H9 (cell line): ENCODE measurements around the gene TMC6. TPM values are rescaled to one million over a fixed set of nuclear protein-coding genes. Genes with fewer than 3 reads are reported as not detected.

ENCODE experiments used
- DNase-seq: peaks from one replicate; pipeline ENCODE4 v3.0.0-alpha.2; 2017
- H2AFZ ChIP-seq: one replicate; pipeline ENCODE4 v1.6.1; 2013; ENCODE audit warnings: mild to moderate bottlenecking, low read length, control low read depth, moderate library complexity
- H2AK5ac ChIP-seq: 2 replicates; pipeline ENCODE4 v1.6.1; 2013; ENCODE audit warnings: low read length, control low read depth, mixed read lengths; ENCODE audit not compliant: insufficient read length
- H2BK120ac ChIP-seq: one replicate; pipeline ENCODE4 v1.6.1; 2013; ENCODE audit warnings: low read depth, mild to moderate bottlenecking, low read length, control low read depth, inconsistent platforms; ENCODE audit not compliant: poor library complexity, severe bottlenecking
- H2BK12ac ChIP-seq: 2 replicates; pipeline ENCODE4 v1.6.1; 2013; ENCODE audit warnings: low read length, control low read depth, mixed read lengths, low read depth; ENCODE audit not compliant: insufficient read length
- H2BK15ac ChIP-seq: 2 replicates; pipeline ENCODE4 v1.6.1; 2013; ENCODE audit warnings: low read depth, low read length, control low read depth
- H2BK20ac ChIP-seq: one replicate; pipeline ENCODE4 v1.6.1; 2013; ENCODE audit warnings: low read depth, mild to moderate bottlenecking, low read length, control low read depth, inconsistent platforms; ENCODE audit not compliant: poor library complexity, severe bottlenecking
- H2BK5ac ChIP-seq: 2 replicates; pipeline ENCODE4 v1.6.1; 2013; ENCODE audit warnings: low read length, control low read depth, mixed read lengths; ENCODE audit not compliant: insufficient read length
- H3K14ac ChIP-seq: 2 replicates; pipeline ENCODE4 v1.6.1; 2013; ENCODE audit warnings: low read length, control low read depth; ENCODE audit not compliant: insufficient read depth
- H3K18ac ChIP-seq: 2 replicates; pipeline ENCODE4 v1.6.1; 2013; ENCODE audit warnings: low read depth, mild to moderate bottlenecking, mixed read lengths, low read length, control low read depth; ENCODE audit not compliant: insufficient read length
- H3K23ac ChIP-seq: 2 replicates; pipeline ENCODE4 v1.6.1; 2013; ENCODE audit warnings: low read length, control low read depth, mixed read lengths, low read depth; ENCODE audit not compliant: insufficient read length
- H3K23me2 ChIP-seq: 2 replicates; pipeline ENCODE4 v1.6.1; 2013; ENCODE audit warnings: low read depth, mild to moderate bottlenecking, mixed read lengths, low read length, control low read depth; ENCODE audit not compliant: insufficient read length, poor library complexity, severe bottlenecking
- H3K27ac ChIP-seq: 2 replicates; pipeline ENCODE4 v1.5.1; 2013; ENCODE audit warnings: low read length, control low read depth, mixed read lengths, low read depth; ENCODE audit not compliant: insufficient read length
- H3K27me3 ChIP-seq: 2 replicates; pipeline ENCODE4 v1.6.1; 2013; ENCODE audit warnings: low read length, control low read depth, inconsistent platforms; ENCODE audit not compliant: insufficient read depth
- H3K4ac ChIP-seq: 2 replicates; pipeline ENCODE4 v1.6.1; 2013; ENCODE audit warnings: low read depth, mild to moderate bottlenecking, control low read depth, inconsistent platforms, low read length, moderate library complexity
- H3K4me1 ChIP-seq: 2 replicates; pipeline ENCODE4 v1.6.1; 2013; ENCODE audit warnings: low read length, control low read depth, inconsistent platforms; ENCODE audit not compliant: insufficient read depth
- H3K4me2 ChIP-seq: 2 replicates; pipeline ENCODE4 v1.6.1; 2013; ENCODE audit warnings: low read length, control low read depth, mixed read lengths; ENCODE audit not compliant: insufficient read length, insufficient read depth
- H3K56ac ChIP-seq: 2 replicates; pipeline ENCODE4 v1.6.1; 2013; ENCODE audit warnings: low read depth, mild to moderate bottlenecking, mixed read lengths, low read length, control low read depth; ENCODE audit not compliant: insufficient read length
- H3K79me1 ChIP-seq: 2 replicates; pipeline ENCODE4 v1.6.1; 2013; ENCODE audit warnings: low read depth, mild to moderate bottlenecking, moderate library complexity, low read length, control low read depth, inconsistent platforms; ENCODE audit not compliant: insufficient read depth, poor library complexity, severe bottlenecking
- H3K79me2 ChIP-seq: 2 replicates; pipeline ENCODE4 v1.6.1; 2013; ENCODE audit warnings: low read length, control low read depth, inconsistent platforms; ENCODE audit not compliant: insufficient read depth
- H3K9ac ChIP-seq: 2 replicates; pipeline ENCODE4 v1.6.1; 2013; ENCODE audit warnings: low read length, control low read depth, mixed read lengths; ENCODE audit not compliant: insufficient read length; ENCODE audit errors: extremely low read depth
- H3K9me3 ChIP-seq: one replicate; pipeline ENCODE4 v1.6.1; 2013; ENCODE audit warnings: low read depth, low read length, inconsistent platforms; ENCODE audit not compliant: control insufficient read depth
- H3T11ph ChIP-seq: one replicate; pipeline ENCODE4 v1.6.1; 2013; ENCODE audit warnings: mild to moderate bottlenecking, low read length, control low read depth, inconsistent platforms
- H4K20me1 ChIP-seq: one replicate; pipeline ENCODE4 v1.6.1; 2013; ENCODE audit not compliant: control insufficient read depth, insufficient read length, insufficient read depth
- H4K5ac ChIP-seq: 2 replicates; pipeline ENCODE4 v1.6.1; 2013; ENCODE audit warnings: low read depth, mild to moderate bottlenecking, mixed read lengths, low read length, control low read depth; ENCODE audit not compliant: insufficient read length
- H4K8ac ChIP-seq: replicated peaks from 2 replicates; pipeline ENCODE4 v1.6.1; 2013; ENCODE audit warnings: low read length, control low read depth, mixed read lengths, low read depth; ENCODE audit not compliant: insufficient read length
- H4K91ac ChIP-seq: 2 replicates; pipeline ENCODE4 v1.6.1; 2013; ENCODE audit warnings: low read depth, mild to moderate bottlenecking, moderate library complexity, mixed read lengths, low read length, control low read depth; ENCODE audit not compliant: insufficient read length
- H3K27ac Mint-ChIP-seq, 3 experiments: 2 replicates in 2 of 3; 3 replicates in 1 of 3; pipeline ENCODE4 v1.8.0; 2020 to 2021; ENCODE audit warnings: mixed read lengths in 3 of 3, mild to moderate bottlenecking in 1 of 3, moderate library complexity in 1 of 3
- H3K27me3 Mint-ChIP-seq: 2 replicates; pipeline ENCODE4 v1.8.0; 2021; ENCODE audit warnings: low read depth, mild to moderate bottlenecking, moderate library complexity, mixed read lengths
- H3K36me3 Mint-ChIP-seq, 3 experiments: 2 replicates in 2 of 3; 3 replicates in 1 of 3; pipeline ENCODE4 v1.8.0; 2020 to 2021; ENCODE audit warnings: low read depth in 3 of 3, mixed read lengths in 3 of 3; ENCODE audit not compliant: insufficient read depth in 1 of 3
- H3K4me1 Mint-ChIP-seq, 2 experiments: 2 replicates each; pipeline ENCODE4 v1.8.0; 2020; ENCODE audit warnings: mixed read lengths in 2 of 2
- H3K4me3 Mint-ChIP-seq, 2 experiments: 2 replicates in 1 of 2; 3 replicates in 1 of 2; pipeline ENCODE4 v1.8.0; 2020 to 2021; ENCODE audit warnings: mild to moderate bottlenecking in 2 of 2, mixed read lengths in 2 of 2, moderate library complexity in 1 of 2
- H3K9me3 Mint-ChIP-seq, 2 experiments: 2 replicates in 1 of 2; 3 replicates in 1 of 2; pipeline ENCODE4 v1.8.0; 2020; ENCODE audit warnings: mild to moderate bottlenecking in 2 of 2, mixed read lengths in 2 of 2, moderate library complexity in 1 of 2
- WGBS: extraction: QIAGEN DNeasy Blood & Tissue Kit; methylation state at CpG from one replicate; pipeline ENCODE4 v1.1.7; 2013; ENCODE audit warnings: missing lambda C conversion rate, low lambda C conversion rate, mixed read lengths; ENCODE audit not compliant: insufficient read length; ENCODE audit errors: extremely low coverage; 5-methylcytosine and 5-hydroxymethylcytosine counted together
- total RNA-seq: library from RNA; stranded (reverse); gene quantifications from 2 replicates; pipeline ENCODE4 v1.2.1, GENCODE V29; 2021
- TF ChIP-seq, protein P1 (sequence below): fragments of 200-600 bp; sonication (generic); conservative IDR thresholded peaks from 3 replicates; pipeline ENCODE4 v1.8.0; 2021; ENCODE audit warnings: antibody characterized with exemption, mild to moderate bottlenecking

TMC6 gene
- total RNA-seq, 1 experiment from 2014 or later, result 86.8 TPM

DNA sequence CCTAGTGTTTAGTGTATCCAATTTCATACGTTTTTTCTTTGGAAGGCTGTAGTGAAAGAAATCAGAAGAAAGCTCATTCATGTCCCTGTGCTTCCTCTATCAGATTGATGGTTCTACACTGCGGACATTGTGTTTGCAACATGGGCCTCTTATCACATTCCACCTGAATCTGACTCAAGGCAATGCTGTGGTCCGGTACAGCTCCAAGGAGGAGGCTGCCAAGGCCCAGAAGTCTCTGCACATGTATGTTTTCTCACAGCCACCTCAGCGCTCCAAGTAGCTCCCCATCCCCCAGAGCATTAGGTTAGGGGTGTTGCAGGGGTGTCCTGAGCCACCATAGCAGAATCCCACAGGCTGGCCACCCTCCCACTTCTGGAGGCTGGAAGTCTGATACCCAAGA is 25.2 kb downstream of the TMC6 start:
- Mint-ChIP-seq H3K4me3 (no peak overlapping the region), H3K4me1 (peaks cover 5 to 6% of the 10 kb centered on the region in 2 experiments; a peak in 3 of 4 replicates), H3K27ac (no peak overlapping the region; a peak in 1 of 7 replicates), H3K27me3 (no peaks in the 10 kb centered on the region), H3K9me3 (peaks cover 26 to 27% of the 10 kb centered on the region in 2 experiments), H3K36me3 (peaks cover 48 to 65% (median 61%) of the 10 kb centered on the region in 3 experiments)
- no peak overlapping the region for H2BK120ac ChIP-seq
- no peak overlapping the region for H2BK12ac ChIP-seq
- H4K20me1 ChIP-seq, result no peaks in the 10 kb centered on the region
- H2AK5ac ChIP-seq, result no peak overlapping the region
- H2BK5ac ChIP-seq, result no peak overlapping the region
- H3K23me2 ChIP-seq, result no peaks in the 10 kb centered on the region
- H2AFZ ChIP-seq, result no peak overlapping the region
- TF ChIP-seq, protein P1, sequence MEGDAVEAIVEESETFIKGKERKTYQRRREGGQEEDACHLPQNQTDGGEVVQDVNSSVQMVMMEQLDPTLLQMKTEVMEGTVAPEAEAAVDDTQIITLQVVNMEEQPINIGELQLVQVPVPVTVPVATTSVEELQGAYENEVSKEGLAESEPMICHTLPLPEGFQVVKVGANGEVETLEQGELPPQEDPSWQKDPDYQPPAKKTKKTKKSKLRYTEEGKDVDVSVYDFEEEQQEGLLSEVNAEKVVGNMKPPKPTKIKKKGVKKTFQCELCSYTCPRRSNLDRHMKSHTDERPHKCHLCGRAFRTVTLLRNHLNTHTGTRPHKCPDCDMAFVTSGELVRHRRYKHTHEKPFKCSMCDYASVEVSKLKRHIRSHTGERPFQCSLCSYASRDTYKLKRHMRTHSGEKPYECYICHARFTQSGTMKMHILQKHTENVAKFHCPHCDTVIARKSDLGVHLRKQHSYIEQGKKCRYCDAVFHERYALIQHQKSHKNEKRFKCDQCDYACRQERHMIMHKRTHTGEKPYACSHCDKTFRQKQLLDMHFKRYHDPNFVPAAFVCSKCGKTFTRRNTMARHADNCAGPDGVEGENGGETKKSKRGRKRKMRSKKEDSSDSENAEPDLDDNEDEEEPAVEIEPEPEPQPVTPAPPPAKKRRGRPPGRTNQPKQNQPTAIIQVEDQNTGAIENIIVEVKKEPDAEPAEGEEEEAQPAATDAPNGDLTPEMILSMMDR, result no peak
- no peak overlapping the region for H4K8ac ChIP-seq
- WGBS, result no CpG with 5 or more reads among the region's 4 CpGs
- H2BK20ac ChIP-seq, result no peak overlapping the region
- H3K56ac ChIP-seq, result no peak overlapping the region
- H3K18ac ChIP-seq, result no peak overlapping the region
- H3K23ac ChIP-seq, result no peak overlapping the region
- peaks cover 12% of the 10 kb centered on the region for H3K9me3 ChIP-seq
- no peak overlapping the region for H3K9ac ChIP-seq
- no peak for DNase-seq
- H3K4me1 ChIP-seq, result no peaks in the 10 kb centered on the region
- no peaks in the 10 kb centered on the region for H3K79me1 ChIP-seq
- no peak overlapping the region for H3K4ac ChIP-seq
- no peak overlapping the region for H3K4me2 ChIP-seq
- H4K5ac ChIP-seq, result no peak overlapping the region
- no peak overlapping the region for H3K14ac ChIP-seq
- no peaks in the 10 kb centered on the region for H3K79me2 ChIP-seq
- H3T11ph ChIP-seq, result no peak overlapping the region
- no peak overlapping the region for H3K27ac ChIP-seq
- H4K91ac ChIP-seq, result no peak overlapping the region
- no peak overlapping the region for H2BK15ac ChIP-seq
- no peaks in the 10 kb centered on the region for H3K27me3 ChIP-seq
